Measurements from ENCODE around the gene DMD.

The DMD gene

GRCh38 chrX:31117266-31117665 is 2094.1 kb downstream of the DMD start:
- no peak overlapping the region for H3K4me3 ChIP-seq (ENCODE audit: low read depth, low read length)
- no peak for DNase-seq (ENCODE audit: low read depth)
- TF ChIP-seq CTCF (IDR thresholded peaks at IDR 0.05; ENCODE audit: low read depth, low read length): no peak
- no peak for TF ChIP-seq MAX (IDR thresholded peaks at IDR 0.05; ENCODE audit: low read depth, low read length)
- no peak for TF ChIP-seq POLR2A (IDR thresholded peaks at IDR 0.05; ENCODE audit: extremely low read depth, insufficient read length)
- TF ChIP-seq MYC (IDR thresholded peaks at IDR 0.05; ENCODE audit: low read depth, low read length): no peak

GRCh38 chrX:31115398-31115797 is 2096.0 kb downstream of the DMD start:
- TF ChIP-seq MYC (IDR thresholded peaks at IDR 0.05; ENCODE audit: low read depth, low read length): no peak
- TF ChIP-seq CTCF (IDR thresholded peaks at IDR 0.05; ENCODE audit: low read depth, low read length): no peak
- no peak for TF ChIP-seq MAX (IDR thresholded peaks at IDR 0.05; ENCODE audit: low read depth, low read length)
- no peak for TF ChIP-seq POLR2A (IDR thresholded peaks at IDR 0.05; ENCODE audit: extremely low read depth, insufficient read length)
- H3K4me3 ChIP-seq (ENCODE audit: low read depth, low read length): no peak overlapping the region

GRCh38 chrX:31114858-31115257 is 2096.5 kb downstream of the DMD start:
- DNase-seq (ENCODE audit: low read depth): no peak
- TF ChIP-seq MAX (IDR thresholded peaks at IDR 0.05; ENCODE audit: low read depth, low read length): no peak
- no peak for TF ChIP-seq POLR2A (IDR thresholded peaks at IDR 0.05; ENCODE audit: extremely low read depth, insufficient read length)
- no peak for TF ChIP-seq CTCF (IDR thresholded peaks at IDR 0.05; ENCODE audit: low read depth, low read length)
- no peak for TF ChIP-seq MYC (IDR thresholded peaks at IDR 0.05; ENCODE audit: low read depth, low read length)
- no peak overlapping the region for H3K4me3 ChIP-seq (ENCODE audit: low read depth, low read length)

More at GRCh38 chrX:31115398-31115797, 2096.0 kb downstream of the DMD start:
- DNase-seq (ENCODE audit: low read depth): no peak

- TF ChIP-seq MYC (IDR thresholded peaks at IDR 0.05; ENCODE audit: low read depth, low read length): no peak
- no peak for TF ChIP-seq MAX (IDR thresholded peaks at IDR 0.05; ENCODE audit: low read depth, low read length)
- no peak for TF ChIP-seq CTCF (IDR thresholded peaks at IDR 0.05; ENCODE audit: low read depth, low read length)
- TF ChIP-seq POLR2A (IDR thresholded peaks at IDR 0.05; ENCODE audit: extremely low read depth, insufficient read length): no peak
- no peak for DNase-seq (ENCODE audit: low read depth)
- no peak overlapping the region for H3K4me3 ChIP-seq (ENCODE audit: low read depth, low read length)
These were observed 2098.9 kb downstream of the DMD start for GRCh38 chrX:31112226-31112999.

GRCh38 chrX:31110657-31111056 is 2100.7 kb downstream of the DMD start:
- no peak overlapping the region for H3K4me3 ChIP-seq (ENCODE audit: low read depth, low read length)
- DNase-seq (ENCODE audit: low read depth): no peak
- TF ChIP-seq MYC (IDR thresholded peaks at IDR 0.05; ENCODE audit: low read depth, low read length): no peak
- TF ChIP-seq MAX (IDR thresholded peaks at IDR 0.05; ENCODE audit: low read depth, low read length): no peak
- no peak for TF ChIP-seq CTCF (IDR thresholded peaks at IDR 0.05; ENCODE audit: low read depth, low read length)
- TF ChIP-seq POLR2A (IDR thresholded peaks at IDR 0.05; ENCODE audit: extremely low read depth, insufficient read length): no peak

Data from NB4 (cell line).